IgD-negative memory B cell (primary cell): ENCODE data around the gene GPR176. TPM values are rescaled to one million over a fixed set of nuclear protein-coding genes. Genes with fewer than 3 reads are reported as not detected.
"Not testable (repeated sequence)": the region's sequence is repeated elsewhere in the genome, so short reads cannot be mapped to it uniquely, and the experiment has no call there.

ENCODE experiments used
- H3K27ac Mint-ChIP-seq, 3 donors: one replicate each; pipeline ENCODE4 v1.8.0; 2020 to 2022; ENCODE audit warnings: mild to moderate bottlenecking in 3 of 3, mixed read lengths in 3 of 3, moderate library complexity in 1 of 3
- H3K27me3 Mint-ChIP-seq: one replicate; pipeline ENCODE4 v1.8.0; 2021; ENCODE audit warnings: mixed read lengths
- H3K36me3 Mint-ChIP-seq: one replicate; pipeline ENCODE4 v1.8.0; 2020; ENCODE audit warnings: mild to moderate bottlenecking, mixed read lengths
- H3K4me1 Mint-ChIP-seq, 3 donors: one replicate each; pipeline ENCODE4 v1.8.0; 2020 to 2022; ENCODE audit warnings: mixed read lengths in 3 of 3, mild to moderate bottlenecking in 1 of 3
- H3K4me3 Mint-ChIP-seq, 4 donors: one replicate each; pipeline ENCODE4 v1.8.0; 2020 to 2022; ENCODE audit warnings: mild to moderate bottlenecking in 4 of 4, mixed read lengths in 4 of 4, moderate library complexity in 3 of 4
- H3K9me3 Mint-ChIP-seq, 3 donors: one replicate each; pipeline ENCODE4 v1.8.0; 2020 to 2021; ENCODE audit warnings: mixed read lengths in 3 of 3, mild to moderate bottlenecking in 1 of 3
- polyA plus RNA-seq: library from polyadenylated mRNA; unstranded; fragments of 300-500 nt; fragmentation: Illumina TruSeq; gene quantifications from one replicate; pipeline ENCODE4 v1.2.3, GENCODE V29; 2021

GPR176 gene
- polyA plus RNA-seq, 1 donor from 2014 or later, result 0.46 TPM

DNA sequence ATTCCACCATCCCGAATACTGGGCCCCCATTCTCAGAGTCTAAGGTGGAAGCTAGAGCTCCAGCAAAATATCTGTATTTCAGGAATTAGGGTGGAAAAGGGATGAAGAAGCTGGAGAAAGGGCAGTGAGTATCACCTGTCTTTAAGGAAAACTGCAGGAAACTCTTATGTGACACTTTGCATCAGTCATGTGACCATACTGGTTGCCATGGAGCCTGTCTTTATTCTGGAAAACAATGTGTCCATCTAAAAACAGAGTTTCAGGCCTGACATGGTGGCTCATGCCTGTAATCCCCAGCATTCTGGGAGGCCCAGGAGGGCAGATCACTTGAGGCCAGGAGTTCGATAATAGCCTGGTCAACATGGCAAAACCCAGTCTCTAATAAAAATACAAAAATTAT is 84.5 kb downstream of the GPR176 start:
- no peaks in the 10 kb centered on the region for H3K36me3 Mint-ChIP-seq
- no peaks in the 10 kb centered on the region for H3K4me1 Mint-ChIP-seq
- peaks cover 9% of the 10 kb centered on the region for H3K27me3 Mint-ChIP-seq
- peaks cover 0 to 5% (median 0%) of the 10 kb centered on the region in 3 donors for H3K9me3 Mint-ChIP-seq
- H3K27ac Mint-ChIP-seq, result no peak overlapping the region
- no peak overlapping the region for H3K4me3 Mint-ChIP-seq

- H3K27me3 Mint-ChIP-seq, result peaks cover 9% of the 10 kb centered on the region
- no peak overlapping the region for H3K27ac Mint-ChIP-seq
- H3K36me3 Mint-ChIP-seq, result no peaks in the 10 kb centered on the region
- no peaks in the 10 kb centered on the region for H3K4me1 Mint-ChIP-seq
- H3K9me3 Mint-ChIP-seq, result peaks cover 0 to 5% (median 0%) of the 10 kb centered on the region in 3 donors
- H3K4me3 Mint-ChIP-seq, result no peak overlapping the region
Observed at GRCh38 chr15:39834256-39834655, 85.8 kb downstream of the GPR176 start.

DNA sequence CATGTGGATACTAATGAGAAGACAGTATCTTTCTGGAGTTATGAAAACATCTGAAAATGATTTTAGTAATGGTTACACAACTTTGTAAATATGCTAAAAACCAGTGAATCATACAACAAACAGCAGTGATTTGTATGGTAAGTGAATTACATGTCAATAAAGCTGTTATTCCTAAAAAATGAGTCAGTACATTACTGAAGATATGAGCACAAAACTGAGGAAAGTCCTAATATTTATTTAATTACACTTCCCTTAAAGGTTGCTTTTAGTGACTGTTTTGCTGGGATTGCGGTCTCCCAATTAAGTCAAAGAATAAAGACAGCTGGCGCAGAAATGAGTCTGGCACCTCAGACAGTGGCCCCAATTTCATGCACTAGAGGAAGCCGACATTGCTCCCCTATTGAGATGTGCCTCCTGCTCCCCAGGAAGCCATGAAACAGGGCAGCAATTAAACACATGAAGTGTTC is 86.5 kb downstream of the GPR176 start:
- peaks cover 0 to 5% (median 0%) of the 10 kb centered on the region in 3 donors for H3K9me3 Mint-ChIP-seq
- no peaks in the 10 kb centered on the region for H3K36me3 Mint-ChIP-seq
- no peak overlapping the region for H3K4me3 Mint-ChIP-seq
- peaks cover 9% of the 10 kb centered on the region for H3K27me3 Mint-ChIP-seq
- H3K4me1 Mint-ChIP-seq, result no peaks in the 10 kb centered on the region
- no peak overlapping the region for H3K27ac Mint-ChIP-seq

- H3K9me3 Mint-ChIP-seq, result peaks cover 0 to 2% (median 0%) of the 10 kb centered on the region in 3 donors
- H3K27me3 Mint-ChIP-seq, result peaks cover 21% of the 10 kb centered on the region
- H3K4me1 Mint-ChIP-seq, result no peaks in the 10 kb centered on the region
- H3K4me3 Mint-ChIP-seq, result no peak overlapping the region
- H3K27ac Mint-ChIP-seq, result no peak overlapping the region
- no peaks in the 10 kb centered on the region for H3K36me3 Mint-ChIP-seq
Observed at GRCh38 chr15:39830166-39830565, 89.9 kb downstream of the GPR176 start.

DNA sequence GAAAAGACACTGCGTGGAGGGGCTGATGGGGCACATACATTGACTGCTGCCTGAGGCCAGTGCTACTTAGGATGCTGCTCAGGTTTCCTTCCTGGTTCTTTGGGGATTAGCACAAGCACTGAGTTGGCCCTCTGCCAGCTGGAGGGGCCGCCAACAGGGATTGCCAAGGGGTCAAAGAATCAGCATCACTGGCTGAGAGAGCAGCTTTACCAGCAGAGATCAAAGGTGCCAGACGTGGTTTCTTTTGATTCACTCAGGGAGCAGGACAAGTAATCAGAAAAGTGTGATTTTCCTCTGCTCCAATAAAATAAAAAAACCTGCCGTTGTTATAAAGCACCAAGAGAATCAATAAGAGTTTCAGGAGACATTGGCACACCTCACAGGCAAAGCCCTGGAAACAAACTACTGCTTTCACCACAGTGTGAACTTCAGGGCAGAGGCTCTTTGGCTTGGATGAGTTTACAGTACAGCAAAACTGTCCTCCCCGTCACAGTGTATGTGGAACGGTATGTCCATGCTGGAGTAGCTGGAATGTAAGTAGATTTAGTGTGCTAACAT is 91.6 kb downstream of the GPR176 start:
- H3K27ac Mint-ChIP-seq, result peak overlapping the region in 1 of 3 donors; percentile 43
- H3K4me1 Mint-ChIP-seq, result no peaks in the 10 kb centered on the region
- peaks cover 21% of the 10 kb centered on the region for H3K27me3 Mint-ChIP-seq
- H3K4me3 Mint-ChIP-seq, result no peak overlapping the region
- H3K36me3 Mint-ChIP-seq, result no peaks in the 10 kb centered on the region
- H3K9me3 Mint-ChIP-seq, result peaks cover 0 to 2% (median under 1%) of the 10 kb centered on the region in 3 donors

DNA sequence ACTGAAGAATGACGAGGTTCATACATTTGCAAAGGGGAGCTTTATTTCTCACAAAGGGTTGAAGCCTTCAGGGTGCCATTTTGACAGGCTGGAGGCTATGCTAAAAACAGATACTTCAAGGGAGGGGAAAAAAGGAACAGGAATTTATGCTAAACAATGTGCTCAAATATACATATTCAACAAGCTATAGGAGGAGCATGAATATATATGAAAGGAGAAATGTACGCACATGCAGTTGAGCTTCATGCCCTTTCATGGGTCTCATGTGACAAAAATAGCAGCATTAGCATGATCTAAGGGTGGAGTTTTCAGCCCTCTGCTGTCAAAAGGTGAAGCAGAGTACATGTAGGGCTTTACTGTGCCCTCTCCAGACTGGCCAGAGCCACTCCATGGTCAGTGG is 93.1 kb downstream of the GPR176 start:
- no peak overlapping the region for H3K4me3 Mint-ChIP-seq
- no peaks in the 10 kb centered on the region for H3K36me3 Mint-ChIP-seq
- no peaks in the 10 kb centered on the region for H3K4me1 Mint-ChIP-seq
- peaks cover 0 to 2% (median 2%) of the 10 kb centered on the region in 3 donors for H3K9me3 Mint-ChIP-seq
- H3K27me3 Mint-ChIP-seq, result peaks cover 21% of the 10 kb centered on the region
- no peak overlapping the region for H3K27ac Mint-ChIP-seq

DNA sequence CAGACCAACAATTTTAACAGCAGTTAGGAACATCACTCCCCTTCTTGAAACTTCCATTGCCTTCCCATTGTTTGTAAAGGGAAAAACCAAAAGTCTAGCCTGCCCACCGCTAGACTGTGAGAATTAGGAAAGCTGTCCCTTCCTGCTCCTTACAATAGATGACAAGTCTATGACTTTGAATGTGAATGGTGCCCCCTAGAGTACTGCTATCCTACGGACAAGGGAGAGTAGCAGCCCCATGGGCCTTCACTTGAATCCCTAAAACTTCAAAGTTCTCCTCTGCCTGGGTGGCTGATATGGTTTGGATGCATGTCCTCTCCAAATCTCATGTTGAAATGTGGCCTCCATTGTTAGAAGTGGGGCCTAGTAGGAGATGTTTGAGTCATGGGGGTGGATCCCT is 96.4 kb downstream of the GPR176 start:
- Mint-ChIP-seq H3K4me3 (no peak overlapping the region), H3K36me3 (no peaks in the 10 kb centered on the region), H3K4me1 (no peaks in the 10 kb centered on the region), H3K9me3 (peaks cover 0 to 2% (median 2%) of the 10 kb centered on the region in 3 donors), H3K27ac (no peak overlapping the region), H3K27me3 (peaks cover 16% of the 10 kb centered on the region)

GRCh38 chr15:39820050-39820602 is 99.9 kb downstream of the GPR176 start:
- Mint-ChIP-seq H3K9me3 (peaks cover 0 to 2% (median 2%) of the 10 kb centered on the region in 3 donors), H3K27ac (no peak overlapping the region), H3K4me3 (no peak overlapping the region), H3K36me3 (no peaks in the 10 kb centered on the region), H3K27me3 (no peaks in the 10 kb centered on the region), H3K4me1 (no peaks in the 10 kb centered on the region)

DNA sequence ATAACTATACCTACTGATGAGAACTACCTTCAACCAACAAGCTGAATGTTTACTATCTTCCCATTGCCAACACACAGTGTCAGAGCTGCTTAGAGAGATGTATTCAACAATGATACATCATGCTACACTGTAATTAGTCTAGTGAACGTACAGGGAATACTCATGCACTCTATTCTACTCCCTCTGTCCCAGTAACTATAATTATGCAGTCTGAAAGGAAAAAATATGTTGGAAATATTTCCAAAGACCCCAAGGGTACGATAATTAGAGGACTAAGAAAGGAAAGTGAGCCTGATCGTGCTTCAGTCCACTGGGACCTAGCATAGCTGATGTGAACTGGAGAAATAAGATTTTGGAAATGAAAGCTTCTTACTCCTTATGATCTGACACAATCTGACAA is 100.5 kb downstream of the GPR176 start:
- Mint-ChIP-seq H3K9me3 (peaks cover 0 to 2% (median 2%) of the 10 kb centered on the region in 3 donors), H3K27ac (no peak overlapping the region), H3K36me3 (no peaks in the 10 kb centered on the region), H3K4me3 (no peak overlapping the region), H3K27me3 (peaks cover under 1% of the 10 kb centered on the region), H3K4me1 (no peaks in the 10 kb centered on the region)

DNA sequence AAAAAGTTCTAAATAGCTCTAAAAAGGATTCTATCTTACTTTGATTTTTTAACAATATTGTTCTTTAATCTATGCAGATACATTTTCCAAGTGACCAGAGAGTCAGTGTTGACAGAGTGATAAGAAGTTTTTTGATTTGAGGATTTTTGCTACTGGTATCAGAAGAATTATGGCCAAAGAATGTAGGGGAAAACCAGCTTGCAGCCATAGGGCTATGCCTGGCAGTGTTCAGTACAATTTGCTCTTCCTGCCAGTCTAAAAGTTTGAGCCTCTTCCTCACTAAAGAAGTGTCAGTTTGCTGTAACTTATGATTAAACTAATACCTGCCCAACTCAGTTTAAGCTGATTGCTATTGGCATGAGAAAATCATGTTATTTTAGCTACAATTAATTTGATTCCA is 102.2 kb downstream of the GPR176 start:
- H3K4me1 Mint-ChIP-seq, result no peaks in the 10 kb centered on the region
- no peak overlapping the region for H3K27ac Mint-ChIP-seq
- H3K27me3 Mint-ChIP-seq, result peaks cover 6% of the 10 kb centered on the region
- no peaks in the 10 kb centered on the region for H3K36me3 Mint-ChIP-seq
- no peaks in the 10 kb centered on the region for H3K9me3 Mint-ChIP-seq
- no peak overlapping the region for H3K4me3 Mint-ChIP-seq

DNA sequence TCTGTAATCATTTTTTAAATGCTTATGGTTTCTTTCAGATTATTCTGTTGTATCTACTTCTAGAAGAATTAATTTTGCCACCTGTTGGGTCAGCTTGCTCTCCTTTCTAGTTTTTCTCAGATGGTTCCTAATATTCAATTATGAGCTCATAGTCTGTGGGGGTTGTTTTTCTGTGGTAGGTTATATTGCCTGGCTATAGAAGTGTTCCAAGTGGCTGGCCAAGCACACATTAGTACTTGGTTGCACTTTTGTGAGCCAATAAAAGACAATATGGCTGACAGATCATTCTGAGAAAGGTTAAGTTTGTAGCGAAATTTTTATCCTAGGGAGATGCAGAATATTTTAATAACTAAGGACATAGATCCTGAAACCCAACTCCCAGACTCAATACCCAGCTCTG is 105.6 kb downstream of the GPR176 start:
- Mint-ChIP-seq H3K9me3 (no peaks in the 10 kb centered on the region), H3K4me1 (no peaks in the 10 kb centered on the region), H3K27ac (no peak overlapping the region), H3K4me3 (no peak overlapping the region), H3K27me3 (peaks cover 11% of the 10 kb centered on the region), H3K36me3 (no peaks in the 10 kb centered on the region)

- H3K4me1 Mint-ChIP-seq, H3K9me3 Mint-ChIP-seq, H3K27ac Mint-ChIP-seq, H3K36me3 Mint-ChIP-seq, H3K4me3 Mint-ChIP-seq: not testable (repeated sequence)
- H3K27me3 Mint-ChIP-seq, result peaks cover 22% of the 10 kb centered on the region
Observed at GRCh38 chr15:39812651-39813050, 107.4 kb downstream of the GPR176 start.

GRCh38 chr15:39808909-39809308 is 111.2 kb downstream of the GPR176 start:
- peaks cover 21% of the 10 kb centered on the region for H3K27me3 Mint-ChIP-seq
- H3K4me3 Mint-ChIP-seq, result no peak overlapping the region
- H3K36me3 Mint-ChIP-seq, result no peaks in the 10 kb centered on the region
- H3K27ac Mint-ChIP-seq, result peak overlapping the region in 1 of 3 donors; percentile 70
- no peaks in the 10 kb centered on the region for H3K4me1 Mint-ChIP-seq
- H3K9me3 Mint-ChIP-seq, result no peaks in the 10 kb centered on the region

DNA sequence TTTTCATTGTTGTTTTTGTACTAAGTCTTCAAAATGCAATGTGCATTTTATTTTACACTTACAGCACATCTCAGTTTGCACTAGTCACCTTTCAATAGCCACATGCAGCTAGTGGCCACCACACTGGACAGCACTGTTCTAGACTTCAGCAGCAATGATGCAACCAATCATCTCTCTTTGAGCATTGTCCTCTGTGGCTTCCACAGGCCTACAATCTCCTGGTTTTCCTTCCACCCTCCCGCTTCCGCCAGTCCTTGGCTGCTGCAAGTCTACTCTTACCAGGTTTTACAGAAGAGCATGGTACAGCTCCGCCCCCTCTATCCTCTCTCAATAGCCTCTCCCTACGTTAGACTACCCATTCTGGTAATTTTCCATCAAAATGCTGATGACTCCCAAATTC is 112.3 kb downstream of the GPR176 start:
- Mint-ChIP-seq H3K9me3 (no peaks in the 10 kb centered on the region), H3K27me3 (peaks cover 18% of the 10 kb centered on the region), H3K36me3 (no peaks in the 10 kb centered on the region), H3K27ac (no peak overlapping the region), H3K4me3 (no peak overlapping the region), H3K4me1 (no peaks in the 10 kb centered on the region)

DNA sequence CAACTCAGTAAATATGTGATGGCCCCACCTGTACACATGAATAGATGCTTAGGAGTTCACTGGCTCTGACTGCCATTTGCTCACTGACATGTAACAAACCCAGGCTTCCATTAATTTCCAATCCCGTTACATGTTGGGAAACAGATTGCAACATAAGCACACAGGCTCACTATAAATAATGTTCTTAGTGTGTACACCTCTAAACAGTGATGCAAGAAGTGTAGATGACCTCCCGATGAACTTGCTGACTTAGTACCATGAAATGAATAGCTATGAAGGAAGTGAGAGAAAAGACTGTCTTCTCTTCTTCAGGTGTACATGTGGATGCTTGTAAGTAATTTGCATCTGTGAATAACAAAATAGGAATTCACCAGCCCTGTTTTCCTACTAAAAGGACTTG is 116.0 kb downstream of the GPR176 start:
- no peak overlapping the region for H3K4me3 Mint-ChIP-seq
- H3K9me3 Mint-ChIP-seq, result no peaks in the 10 kb centered on the region
- peaks cover 0 to 2% (median 1%) of the 10 kb centered on the region in 3 donors for H3K4me1 Mint-ChIP-seq
- peaks cover 21% of the 10 kb centered on the region for H3K27me3 Mint-ChIP-seq
- no peaks in the 10 kb centered on the region for H3K36me3 Mint-ChIP-seq
- no peak overlapping the region for H3K27ac Mint-ChIP-seq

DNA sequence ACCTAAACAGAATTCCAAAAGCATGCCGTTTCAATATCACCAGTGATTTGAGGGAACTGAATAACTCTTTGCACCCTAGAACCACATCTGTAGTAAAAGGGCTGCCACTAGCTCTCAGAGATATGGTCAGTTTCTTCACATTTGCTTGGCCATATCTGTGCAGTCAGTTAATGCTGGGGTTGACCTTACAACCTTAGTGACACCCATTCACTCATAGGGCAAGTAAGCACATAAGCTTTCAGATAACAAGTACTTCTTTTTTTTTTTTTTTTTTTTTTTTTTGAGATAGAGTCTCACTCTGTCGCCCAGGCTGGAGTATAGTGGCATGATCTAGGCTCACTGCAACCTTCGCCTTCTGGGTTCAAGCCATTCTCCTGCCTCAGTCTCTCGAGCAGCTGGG is 117.0 kb downstream of the GPR176 start:
- H3K27ac Mint-ChIP-seq, result no peak overlapping the region
- H3K4me1 Mint-ChIP-seq, result peaks cover 0 to 2% (median 1%) of the 10 kb centered on the region in 3 donors
- H3K4me3 Mint-ChIP-seq, result no peak overlapping the region
- no peaks in the 10 kb centered on the region for H3K36me3 Mint-ChIP-seq
- peaks cover 21% of the 10 kb centered on the region for H3K27me3 Mint-ChIP-seq
- no peaks in the 10 kb centered on the region for H3K9me3 Mint-ChIP-seq
